Kidney epithelial cell (primary cell): ENCODE data around the gene LPAR3. TPM values are rescaled to one million over a fixed set of nuclear protein-coding genes. Genes with fewer than 3 reads are reported as not detected.
A peak's percentile ranks its signal among the peaks of the same experiment; 100 is the strongest.

ENCODE experiments used
- DNase-seq: peaks from one replicate; pipeline ENCODE4 v3.0.0-alpha.2; 2010; ENCODE audit warnings: low read depth
- H3K27me3 ChIP-seq: 2 replicates; pipeline ENCODE4 v1.6.0; 2011; ENCODE audit warnings: low read length; ENCODE audit not compliant: control insufficient read depth, insufficient read depth
- H3K36me3 ChIP-seq: 2 replicates; pipeline ENCODE4 v1.5.1; 2011; ENCODE audit warnings: low read length; ENCODE audit not compliant: control insufficient read depth, insufficient read depth
- H3K4me3 ChIP-seq: 2 replicates; pipeline ENCODE4 v1.5.1; 2011; ENCODE audit warnings: low read depth, mild to moderate bottlenecking, control low read depth, low read length
- CTCF ChIP-seq: IDR thresholded peaks from 2 replicates; pipeline ENCODE4 v1.5.1; 2011; ENCODE audit warnings: mild to moderate bottlenecking, moderate library complexity, low read length, control low read depth, inconsistent platforms; ENCODE audit not compliant: insufficient read depth, poor library complexity, severe bottlenecking
- total RNA-seq: library from RNA; depleted of rRNA; stranded (reverse); fragments of >200 nt; gene quantifications from 2 replicates; pipeline ENCODE4 v1.2.3, GENCODE V29; 2015

The LPAR3 gene
- total RNA-seq, 1 donor from 2014 or later, result 0.58 TPM

GRCh38 chr1:84785271-84786036, 107.6 kb downstream of the LPAR3 start:
- no peak overlapping the region for H3K4me3 ChIP-seq
- H3K27me3 ChIP-seq, result no peaks in the 10 kb centered on the region
- TF ChIP-seq CTCF, result no peak
- DNase-seq, result no peak
- H3K36me3 ChIP-seq, result no peaks in the 10 kb centered on the region

GRCh38 chr1:84782881-84783280, 110.1 kb downstream of the LPAR3 start:
- no peaks in the 10 kb centered on the region for H3K27me3 ChIP-seq
- DNase-seq, result no peak
- H3K4me3 ChIP-seq, result no peak overlapping the region
- no peak for TF ChIP-seq CTCF
- no peaks in the 10 kb centered on the region for H3K36me3 ChIP-seq

- no peaks in the 10 kb centered on the region for H3K36me3 ChIP-seq
- TF ChIP-seq CTCF, result peak; percentile 74
- no peak for DNase-seq
- H3K4me3 ChIP-seq, result no peak overlapping the region
- no peaks in the 10 kb centered on the region for H3K27me3 ChIP-seq
These were observed 110.8 kb downstream of the LPAR3 start for GRCh38 chr1:84781946-84782771.

- DNase-seq, result no peak
- no peak for TF ChIP-seq CTCF
- H3K27me3 ChIP-seq, result no peaks in the 10 kb centered on the region
- no peaks in the 10 kb centered on the region for H3K36me3 ChIP-seq
- H3K4me3 ChIP-seq, result no peak overlapping the region
These were observed 112.8 kb downstream of the LPAR3 start for GRCh38 chr1:84780000-84780716.

- DNase-seq, result no peak
These were observed 116.4 kb downstream of the LPAR3 start for GRCh38 chr1:84776639-84777038.

More at GRCh38 chr1:84776639-84777038, 116.4 kb downstream of the LPAR3 start:
- Histone ChIP-seq H3K36me3 (no peaks in the 10 kb centered on the region), H3K27me3 (no peaks in the 10 kb centered on the region), H3K4me3 (no peak overlapping the region)
- no peak for TF ChIP-seq CTCF
